ENCODE data around the gene DOK1.
A peak's percentile ranks its signal among the peaks of the same experiment; 100 is the strongest.

DOK1 gene

GRCh38 chr2:74553892-74554819, at the start of gene DOK1, which contains the start of gene LOXL3:
Gene DOK1, plus strand, starts transcription at chr2:74554720. Its CDS starts 35 bp downstream, at chr2:74554755.
Gene LOXL3, minus strand, starts transcription at chr2:74553942. Its CDS starts 1,308 bp downstream, at chr2:74552634.
- peak; percentile 76 for DNase-seq

DNA sequence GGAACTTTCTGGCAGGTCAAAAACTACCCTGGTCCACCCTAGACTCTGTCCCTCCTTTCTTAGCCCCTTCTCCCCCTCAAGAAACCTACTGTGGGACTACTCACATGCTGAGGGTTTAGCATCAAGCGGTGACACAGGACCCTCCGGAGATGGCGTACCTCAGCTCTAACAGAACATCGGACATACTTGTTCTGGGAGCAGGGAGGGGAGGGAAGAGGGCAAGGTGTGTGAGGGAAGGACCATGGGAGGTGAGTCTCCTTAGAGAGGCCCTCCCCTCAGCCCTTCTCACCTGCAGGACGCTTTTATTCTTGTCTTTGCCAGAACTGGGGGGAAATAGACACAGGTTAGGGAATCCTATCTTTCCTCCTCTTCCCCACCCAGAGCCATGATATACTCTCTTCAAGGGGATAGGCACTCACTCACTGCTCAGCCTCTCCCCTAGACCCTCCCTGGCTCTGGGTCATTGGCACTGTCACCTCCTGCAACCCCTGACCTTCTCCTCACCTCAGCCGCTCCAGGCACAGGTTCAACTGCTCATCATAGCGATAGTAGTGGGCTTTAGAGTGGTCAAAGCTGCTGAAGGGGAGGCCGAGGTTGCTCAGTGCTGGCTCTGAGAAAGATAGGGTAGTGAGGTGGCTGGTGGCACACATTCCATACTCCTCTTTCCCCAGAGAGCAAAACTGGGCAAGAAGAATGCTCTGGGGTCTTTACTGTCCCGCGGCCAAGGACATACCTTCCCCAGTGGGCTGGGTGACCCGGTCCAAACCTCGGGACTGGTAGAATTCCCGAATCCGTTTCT, 48.9 kb upstream of the DOK1 start:
- DNase-seq, result no peak

DNA sequence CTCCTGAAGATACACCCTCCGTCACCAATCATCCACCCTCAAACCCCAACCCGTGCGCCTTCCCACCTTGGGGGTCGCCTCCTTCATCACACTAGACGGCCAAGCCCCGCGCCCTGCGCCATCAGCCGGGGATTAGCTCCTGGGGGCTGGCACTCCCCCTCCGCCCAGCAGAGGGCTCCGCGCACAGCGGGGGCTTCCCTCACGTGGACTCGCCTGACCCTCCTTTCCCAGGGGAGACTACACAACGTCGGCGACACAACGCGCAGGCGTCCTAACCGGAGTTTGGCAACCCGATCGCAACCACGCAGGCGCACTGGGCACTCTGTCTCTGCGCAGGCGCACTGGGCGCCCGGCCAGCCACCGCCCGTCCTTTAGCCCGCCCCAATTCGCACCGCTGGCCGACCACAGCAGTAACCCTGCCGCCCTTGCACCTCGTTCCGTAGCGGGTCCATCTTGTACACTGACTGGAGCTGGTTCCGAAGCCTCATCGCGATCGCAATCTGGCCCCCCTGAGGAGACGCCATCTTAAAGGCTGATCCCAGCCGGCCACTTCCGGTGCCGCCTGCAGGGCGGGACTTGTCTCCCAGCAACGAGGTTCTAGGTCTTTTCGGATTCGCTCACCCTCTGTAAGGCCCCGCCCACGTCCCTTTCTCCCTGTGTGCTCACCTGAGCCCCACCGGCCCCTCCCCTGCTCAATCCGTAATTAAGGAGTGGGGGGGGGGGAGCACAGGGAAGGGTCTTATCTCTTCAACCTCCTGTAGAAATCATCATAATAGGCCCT, 47.2 kb upstream of the DOK1 start, which contains the start of gene PCGF1:
TSS of gene PCGF1 (minus strand) at position 551 of the 781 bp plus-strand sequence. CDS start at position 524, 27 bp downstream.
- peak; percentile 97 for DNase-seq

DNA sequence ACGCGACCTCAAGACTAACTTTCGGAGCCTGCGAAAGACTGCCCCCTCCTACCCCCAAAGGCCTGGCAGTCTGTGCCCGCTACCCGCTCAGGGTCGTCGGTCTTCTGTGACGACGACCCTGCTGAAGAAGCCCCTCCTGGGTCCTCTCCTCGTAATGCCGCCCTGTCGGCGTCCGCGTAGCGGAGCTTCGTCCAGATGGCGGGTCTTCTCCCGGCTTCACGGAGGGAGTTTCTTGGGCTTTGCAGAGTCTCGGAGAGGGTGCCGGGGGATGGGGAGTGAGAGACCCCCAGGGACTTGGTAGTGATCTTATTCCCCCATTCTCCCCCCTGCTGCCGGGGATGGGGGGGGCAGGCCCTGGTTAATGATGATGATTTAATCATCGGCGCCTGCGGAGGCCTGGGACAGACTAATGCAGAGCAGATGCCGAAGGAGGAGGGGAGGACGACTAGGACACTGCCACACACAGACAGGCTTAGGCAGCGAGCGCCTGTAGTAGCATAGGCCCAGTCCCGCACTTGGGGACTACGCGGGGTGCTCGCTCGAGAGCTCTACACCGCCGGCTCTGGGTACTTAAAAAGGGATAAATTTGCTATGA, 46.5 kb upstream of the DOK1 start:
- no peak for DNase-seq

- DNase-seq, result no peak
Observed at GRCh38 chr2:74510272-74510671, 44.2 kb upstream of the DOK1 start.

- DNase-seq, result no peak
Observed at GRCh38 chr2:74511104-74511989, 43.2 kb upstream of the DOK1 start.

- no peak for DNase-seq
Observed at GRCh38 chr2:74512744-74513604, 41.5 kb upstream of the DOK1 start.

GRCh38 chr2:74513605-74514367, 40.7 kb upstream of the DOK1 start:
- no peak for DNase-seq

DNA sequence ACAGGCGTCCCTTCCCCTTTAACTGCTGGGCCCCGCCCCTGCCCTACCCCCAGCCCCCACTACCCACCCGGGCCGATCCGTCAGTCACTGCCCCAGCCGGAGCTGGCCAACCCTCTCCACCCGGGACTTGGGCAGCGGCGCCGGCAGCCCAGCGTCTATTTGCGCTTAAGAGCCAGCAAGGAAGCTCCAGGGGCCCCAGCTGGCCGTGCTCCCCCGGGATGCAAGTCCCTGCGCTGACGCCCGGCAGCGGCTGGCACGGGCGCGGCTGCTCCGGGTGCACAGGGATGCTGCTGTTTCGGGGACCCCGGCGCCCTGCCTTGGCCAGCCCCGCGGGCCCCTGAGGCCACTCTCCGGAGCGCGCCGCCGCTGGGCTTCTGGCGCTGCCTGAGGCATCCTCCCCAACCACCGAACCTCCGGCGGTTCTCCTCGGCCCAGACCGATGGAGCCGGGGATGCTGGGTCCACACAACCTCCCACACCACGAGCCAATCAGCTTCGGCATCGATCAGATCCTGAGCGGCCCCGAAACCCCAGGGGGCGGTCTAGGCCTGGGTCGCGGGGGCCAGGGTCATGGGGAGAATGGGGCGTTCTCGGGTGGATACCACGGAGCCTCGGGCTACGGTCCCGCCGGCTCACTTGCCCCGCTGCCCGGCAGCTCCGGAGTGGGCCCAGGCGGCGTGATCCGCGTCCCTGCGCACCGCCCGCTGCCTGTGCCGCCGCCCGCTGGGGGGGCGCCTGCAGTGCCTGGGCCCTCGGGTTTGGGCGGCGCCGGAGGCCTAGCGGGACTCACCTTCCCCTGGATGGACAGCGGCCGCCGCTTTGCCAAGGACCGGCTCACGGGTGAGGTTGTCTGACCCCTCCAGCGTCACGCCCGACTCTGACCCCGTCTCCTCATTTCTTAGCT, 39.9 kb upstream of the DOK1 start, which contains the start of gene TLX2:
TSS of gene TLX2 (plus strand) at position 83 of the 903 bp plus-strand sequence. CDS start at position 440, 357 bp downstream.
- DNase-seq, result no peak

DNA sequence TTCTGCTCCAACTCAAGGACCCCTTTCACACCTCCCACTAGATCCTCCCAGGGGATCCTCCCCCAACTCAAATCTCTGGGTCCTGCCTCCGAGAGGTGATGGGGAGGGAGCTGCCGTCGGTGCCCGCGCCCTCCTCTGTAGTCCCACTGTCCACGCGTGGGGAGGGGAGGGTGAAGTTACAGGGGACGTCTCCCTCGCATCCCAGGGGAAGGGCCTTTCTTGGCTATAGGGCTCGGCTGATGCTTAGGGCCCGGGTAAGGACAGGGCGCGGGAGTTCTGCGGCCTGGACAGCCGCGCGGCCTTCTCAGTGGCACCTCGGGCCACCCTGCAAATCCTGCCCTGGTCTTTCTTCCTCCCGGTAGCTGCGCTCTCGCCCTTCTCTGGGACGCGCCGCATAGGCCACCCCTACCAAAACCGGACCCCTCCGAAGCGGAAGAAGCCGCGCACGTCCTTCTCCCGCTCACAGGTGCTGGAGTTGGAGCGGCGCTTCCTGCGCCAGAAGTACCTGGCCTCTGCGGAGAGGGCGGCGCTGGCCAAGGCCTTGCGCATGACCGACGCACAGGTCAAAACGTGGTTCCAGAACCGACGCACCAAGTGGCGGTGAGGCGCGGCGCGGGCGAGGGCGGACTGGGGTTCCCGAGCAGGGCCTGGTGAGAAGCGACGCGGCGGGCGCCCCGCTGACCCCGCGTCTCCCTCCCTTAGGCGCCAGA, 39.1 kb upstream of the DOK1 start:
- no peak for DNase-seq

DNA sequence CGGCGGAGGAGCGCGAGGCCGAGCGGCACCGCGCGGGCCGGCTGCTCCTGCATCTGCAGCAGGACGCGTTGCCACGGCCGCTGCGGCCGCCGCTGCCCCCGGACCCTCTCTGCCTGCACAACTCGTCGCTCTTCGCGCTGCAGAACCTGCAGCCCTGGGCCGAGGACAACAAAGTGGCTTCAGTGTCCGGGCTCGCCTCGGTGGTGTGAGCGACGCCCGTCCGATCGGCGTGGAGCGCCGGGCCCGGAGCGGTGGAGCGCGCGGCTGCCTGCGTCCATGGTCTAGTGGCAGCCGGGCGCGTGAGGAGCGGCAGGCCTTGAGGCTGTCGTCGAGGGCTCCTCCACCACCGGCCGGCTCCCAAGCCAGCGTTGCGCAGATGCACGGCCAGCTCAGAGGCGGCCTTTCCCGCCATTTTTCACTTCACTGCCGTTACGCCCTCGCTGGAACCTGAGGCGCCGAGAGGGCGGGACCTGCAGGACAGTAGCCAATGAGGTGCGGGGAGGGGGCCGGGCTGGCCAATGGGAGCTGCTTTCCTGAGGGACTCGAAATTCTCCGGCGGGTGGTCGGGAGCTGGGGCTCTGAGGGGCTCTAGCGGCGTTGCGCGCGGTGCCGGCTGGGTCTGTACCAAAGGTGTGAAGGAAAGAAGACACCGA, 38.4 kb upstream of the DOK1 start:
- peak; percentile 50 for DNase-seq

DNA sequence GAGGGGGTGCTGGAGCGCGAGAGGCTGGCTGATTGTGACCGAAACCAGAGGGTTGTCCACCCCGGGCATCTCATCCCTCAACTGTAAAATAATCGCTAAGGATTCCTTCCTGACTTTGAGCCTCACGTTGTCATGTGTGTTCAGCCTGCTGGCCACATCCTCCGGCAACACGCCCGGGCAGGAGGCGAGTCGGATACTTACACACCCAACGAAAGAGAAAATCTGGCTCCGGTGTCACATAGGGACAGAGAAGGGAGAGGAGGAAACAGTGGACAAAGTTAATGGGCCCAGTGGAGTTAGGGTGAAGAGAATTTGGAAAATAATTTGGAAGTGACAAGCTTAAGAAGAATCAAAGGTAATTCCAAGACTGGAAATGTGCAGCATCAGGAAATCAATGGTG, 37.9 kb upstream of the DOK1 start:
- DNase-seq, result no peak

GRCh38 chr2:74522516-74522915, 32.0 kb upstream of the DOK1 start:
- no peak for DNase-seq

DNA sequence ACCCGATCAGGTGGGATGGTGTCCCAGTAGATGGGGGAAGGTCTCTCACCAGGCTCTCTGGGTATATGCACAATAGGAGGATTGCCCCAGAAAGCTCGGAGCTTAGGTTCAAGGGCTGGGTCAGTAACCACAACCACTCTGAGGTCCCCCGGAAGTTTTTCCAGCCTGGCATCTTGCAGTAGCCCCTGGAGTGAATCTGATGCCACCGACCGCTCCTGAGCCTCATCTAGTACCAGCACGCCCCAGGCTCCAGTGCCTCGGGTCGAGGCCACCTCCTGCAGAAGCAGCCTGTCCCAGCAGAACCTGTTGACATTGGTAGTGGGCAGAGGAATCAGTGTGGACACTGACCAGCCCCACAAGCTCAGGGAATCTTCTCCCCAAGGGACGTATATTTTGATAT, 30.5 kb upstream of the DOK1 start:
- DNase-seq, result no peak

GRCh38 chr2:74524955-74525716, 29.4 kb upstream of the DOK1 start:
- DNase-seq, result no peak
